Nephron (organoid): ENCODE measurements around the gene SPATA2L.

Source experiments
- H3K27ac Mint-ChIP-seq, 3 experiments: 2 replicates each; pipeline ENCODE4 v1.8.0; 2020; ENCODE audit warnings: mixed read lengths in 3 of 3, mild to moderate bottlenecking in 2 of 3, moderate library complexity in 1 of 3
- H3K27me3 Mint-ChIP-seq: 2 replicates; pipeline ENCODE4 v1.8.0; 2021; ENCODE audit warnings: low read depth, mild to moderate bottlenecking, moderate library complexity, mixed read lengths
- H3K36me3 Mint-ChIP-seq: 2 replicates; pipeline ENCODE4 v1.8.0; 2020; ENCODE audit warnings: low read depth, mixed read lengths
- H3K4me1 Mint-ChIP-seq: 2 replicates; pipeline ENCODE4 v1.8.0; 2020; ENCODE audit warnings: mixed read lengths
- H3K4me3 Mint-ChIP-seq, 3 experiments: 2 replicates each; pipeline ENCODE4 v1.8.0; 2020; ENCODE audit warnings: mild to moderate bottlenecking in 3 of 3, mixed read lengths in 3 of 3, moderate library complexity in 2 of 3
- H3K9me3 Mint-ChIP-seq: 2 replicates; pipeline ENCODE4 v1.8.0; 2020; ENCODE audit warnings: mixed read lengths
- CTCF ChIP-seq, 3 experiments: fragments of 200-600 bp; sonication (generic); IDR thresholded peaks; one replicate each; pipeline ENCODE4 v1.5.0; 2021; ENCODE audit warnings: antibody characterized with exemption in 3 of 3; ENCODE audit not compliant: unreplicated experiment in 3 of 3

SPATA2L gene

GRCh38 chr16:89723279-89724250 is 22.1 kb upstream of the SPATA2L start:
- peak overlapping the region; percentile 79 to 84 (median 80) for H3K4me3 Mint-ChIP-seq
- TF ChIP-seq CTCF (IDR thresholded peaks at IDR 0.05; ENCODE audit: unreplicated experiment in 3 of 3) = no peak
- H3K9me3 Mint-ChIP-seq = no peaks in the 10 kb centered on the region
- no peak overlapping the region for H3K27ac Mint-ChIP-seq
- H3K27me3 Mint-ChIP-seq = no peaks in the 10 kb centered on the region
- peaks cover 23% of the 10 kb centered on the region for H3K36me3 Mint-ChIP-seq
- H3K4me1 Mint-ChIP-seq = peaks cover 12% of the 10 kb centered on the region

GRCh38 chr16:89722392-89723278 is 21.1 kb upstream of the SPATA2L start:
- Mint-ChIP-seq H3K36me3 (peaks cover 21% of the 10 kb centered on the region), H3K27me3 (no peaks in the 10 kb centered on the region), H3K27ac (peak overlapping the region in 2 of 3 experiments; percentile 38 to 39), H3K9me3 (no peaks in the 10 kb centered on the region), H3K4me1 (peaks cover 12% of the 10 kb centered on the region), H3K4me3 (peak overlapping the region; percentile 79 to 84 (median 80))
- no peak for TF ChIP-seq CTCF (IDR thresholded peaks at IDR 0.05; ENCODE audit: unreplicated experiment in 3 of 3)

GRCh38 chr16:89721546-89722391 is 20.3 kb upstream of the SPATA2L start:
- Mint-ChIP-seq H3K9me3 (no peaks in the 10 kb centered on the region), H3K4me1 (peaks cover 12% of the 10 kb centered on the region), H3K27ac (no peak overlapping the region), H3K4me3 (peak overlapping the region; percentile 79 to 84 (median 80)), H3K27me3 (no peaks in the 10 kb centered on the region), H3K36me3 (peaks cover 14% of the 10 kb centered on the region)
- no peak for TF ChIP-seq CTCF (IDR thresholded peaks at IDR 0.05; ENCODE audit: unreplicated experiment in 3 of 3)

GRCh38 chr16:89720813-89721545 is 19.5 kb upstream of the SPATA2L start, which contains the start of the genes VPS9D1 and ZNF276:
TSS of gene VPS9D1 (minus strand) at chr16:89720898. CDS start at chr16:89720861, 37 bp downstream.
TSS of gene ZNF276 (plus strand) at chr16:89721537. CDS start at chr16:89721641, 104 bp downstream.
- peaks cover 12% of the 10 kb centered on the region for H3K4me1 Mint-ChIP-seq
- peak within 1 kb of the TSS; percentile 84 to 91 (median 90) for H3K4me3 Mint-ChIP-seq
- H3K27me3 Mint-ChIP-seq = no peaks in the 10 kb centered on the region
- H3K9me3 Mint-ChIP-seq = no peaks in the 10 kb centered on the region
- TF ChIP-seq CTCF (IDR thresholded peaks at IDR 0.05; ENCODE audit: unreplicated experiment in 3 of 3) = no peak
- peaks cover 14% of the 10 kb centered on the region for H3K36me3 Mint-ChIP-seq
- peak within 1 kb of the TSS in 2 of 3 experiments; percentile 72 to 83 for H3K27ac Mint-ChIP-seq

- Mint-ChIP-seq H3K4me3 (peak overlapping the region; percentile 84 to 91 (median 90)), H3K4me1 (peaks cover 12% of the 10 kb centered on the region), H3K36me3 (peaks cover 14% of the 10 kb centered on the region), H3K27me3 (no peaks in the 10 kb centered on the region), H3K27ac (peak overlapping the region in 2 of 3 experiments; percentile 72 to 83), H3K9me3 (no peaks in the 10 kb centered on the region)
- no peak for TF ChIP-seq CTCF (IDR thresholded peaks at IDR 0.05; ENCODE audit: unreplicated experiment in 3 of 3)
Observed at GRCh38 chr16:89720551-89720812, 19.0 kb upstream of the SPATA2L start.
